ENCODE measurements around the gene MGRN1.

GRCh38 chr16:4714996-4715395, 90.4 kb downstream of the MGRN1 start:
- TF ChIP-seq EP300 (IDR thresholded peaks at IDR 0.05): no peak
- no peak for TF ChIP-seq CTCF (IDR thresholded peaks at IDR 0.05)
